ENCODE measurements around the gene EGFL7. TPM values are rescaled to one million over a fixed set of nuclear protein-coding genes. Genes with fewer than 3 reads are reported as not detected.
A peak's percentile ranks its signal among the peaks of the same experiment; 100 is the strongest.

The EGFL7 gene
- total and polyA plus RNA-seq, 2 of the 13 experiments (the other 11 are each of a cell fraction or from before 2014, with no cell fraction given): 0.20 to 5.1 TPM

DNA sequence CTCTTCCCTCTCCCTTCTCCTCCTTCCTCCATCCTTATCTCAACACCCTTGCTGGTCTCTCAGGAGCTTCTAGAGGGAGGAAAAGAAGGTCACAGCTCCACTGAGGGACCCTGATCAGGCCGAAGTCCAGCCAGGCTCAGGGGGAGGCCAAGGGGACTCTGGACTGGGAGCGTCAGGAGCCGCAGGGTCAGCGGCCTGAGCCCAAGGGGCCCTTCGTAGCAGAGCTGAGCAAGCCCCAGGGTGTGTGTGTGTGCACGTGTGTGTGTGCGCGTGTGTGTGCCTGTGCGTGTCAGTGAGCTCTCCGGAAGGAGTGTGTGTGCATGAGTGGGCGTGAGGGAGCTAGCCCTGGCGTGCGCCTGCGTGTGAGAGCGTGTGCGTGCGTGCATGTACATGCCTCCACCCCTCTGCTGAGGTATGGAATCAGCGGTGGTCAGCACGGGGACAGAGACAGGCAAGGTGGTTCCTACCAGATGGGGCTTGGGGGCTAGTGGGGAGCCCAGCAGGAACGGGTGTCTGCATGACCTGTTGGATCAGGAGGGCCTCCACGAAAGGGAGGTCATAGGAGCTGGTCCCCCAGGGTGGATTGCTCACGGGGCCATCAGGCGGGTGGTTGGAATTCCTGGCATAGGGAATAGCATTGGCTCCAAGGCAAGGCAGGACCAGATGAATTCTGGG is 34.6 kb downstream of the EGFL7 start (continued):
- TF ChIP-seq, protein P1, sequence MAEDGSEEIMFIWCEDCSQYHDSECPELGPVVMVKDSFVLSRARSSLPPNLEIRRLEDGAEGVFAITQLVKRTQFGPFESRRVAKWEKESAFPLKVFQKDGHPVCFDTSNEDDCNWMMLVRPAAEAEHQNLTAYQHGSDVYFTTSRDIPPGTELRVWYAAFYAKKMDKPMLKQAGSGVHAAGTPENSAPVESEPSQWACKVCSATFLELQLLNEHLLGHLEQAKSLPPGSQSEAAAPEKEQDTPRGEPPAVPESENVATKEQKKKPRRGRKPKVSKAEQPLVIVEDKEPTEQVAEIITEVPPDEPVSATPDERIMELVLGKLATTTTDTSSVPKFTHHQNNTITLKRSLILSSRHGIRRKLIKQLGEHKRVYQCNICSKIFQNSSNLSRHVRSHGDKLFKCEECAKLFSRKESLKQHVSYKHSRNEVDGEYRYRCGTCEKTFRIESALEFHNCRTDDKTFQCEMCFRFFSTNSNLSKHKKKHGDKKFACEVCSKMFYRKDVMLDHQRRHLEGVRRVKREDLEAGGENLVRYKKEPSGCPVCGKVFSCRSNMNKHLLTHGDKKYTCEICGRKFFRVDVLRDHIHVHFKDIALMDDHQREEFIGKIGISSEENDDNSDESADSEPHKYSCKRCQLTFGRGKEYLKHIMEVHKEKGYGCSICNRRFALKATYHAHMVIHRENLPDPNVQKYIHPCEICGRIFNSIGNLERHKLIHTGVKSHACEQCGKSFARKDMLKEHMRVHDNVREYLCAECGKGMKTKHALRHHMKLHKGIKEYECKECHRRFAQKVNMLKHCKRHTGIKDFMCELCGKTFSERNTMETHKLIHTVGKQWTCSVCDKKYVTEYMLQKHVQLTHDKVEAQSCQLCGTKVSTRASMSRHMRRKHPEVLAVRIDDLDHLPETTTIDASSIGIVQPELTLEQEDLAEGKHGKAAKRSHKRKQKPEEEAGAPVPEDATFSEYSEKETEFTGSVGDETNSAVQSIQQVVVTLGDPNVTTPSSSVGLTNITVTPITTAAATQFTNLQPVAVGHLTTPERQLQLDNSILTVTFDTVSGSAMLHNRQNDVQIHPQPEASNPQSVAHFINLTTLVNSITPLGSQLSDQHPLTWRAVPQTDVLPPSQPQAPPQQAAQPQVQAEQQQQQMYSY (CRISPR knock-in tag; IDR thresholded peaks at IDR 0.05): 0 out of 2 replicates have a peak, but pooled peaks have one; percentile 63
- TF ChIP-seq HDAC1 (CRISPR knock-in tag; IDR thresholded peaks at IDR 0.05): peak; percentile 90
- TF ChIP-seq ZNF607 (CRISPR knock-in tag; IDR thresholded peaks at IDR 0.05; ENCODE audit: borderline replicate concordance): 0 out of 2 replicates have a peak, but pooled peaks have one; percentile 10
- TF ChIP-seq, protein P2, sequence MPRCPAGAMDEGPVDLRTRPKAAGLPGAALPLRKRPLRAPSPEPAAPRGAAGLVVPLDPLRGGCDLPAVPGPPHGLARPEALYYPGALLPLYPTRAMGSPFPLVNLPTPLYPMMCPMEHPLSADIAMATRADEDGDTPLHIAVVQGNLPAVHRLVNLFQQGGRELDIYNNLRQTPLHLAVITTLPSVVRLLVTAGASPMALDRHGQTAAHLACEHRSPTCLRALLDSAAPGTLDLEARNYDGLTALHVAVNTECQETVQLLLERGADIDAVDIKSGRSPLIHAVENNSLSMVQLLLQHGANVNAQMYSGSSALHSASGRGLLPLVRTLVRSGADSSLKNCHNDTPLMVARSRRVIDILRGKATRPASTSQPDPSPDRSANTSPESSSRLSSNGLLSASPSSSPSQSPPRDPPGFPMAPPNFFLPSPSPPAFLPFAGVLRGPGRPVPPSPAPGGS (CRISPR knock-in tag; IDR thresholded peaks at IDR 0.05): no peak
- peak; percentile 37; the same call in 1 of the 2 replicates for TF ChIP-seq NCOA2 (CRISPR knock-in tag; IDR thresholded peaks at IDR 0.05)
- no peak for TF ChIP-seq ZNF33A (CRISPR knock-in tag; IDR thresholded peaks at IDR 0.05; ENCODE audit: borderline replicate concordance)
- TF ChIP-seq FIP1L1 (IDR thresholded peaks at IDR 0.05; ENCODE audit: borderline replicate concordance, insufficient read depth, low read depth, low read length): no peak
- TF ChIP-seq BORCS8-MEF2B (CRISPR knock-in tag; IDR thresholded peaks at IDR 0.05): peak; percentile 41; the same call in 1 of the 2 replicates
- 0 out of 2 replicates have a peak, but pooled peaks have one; percentile 3 for TF ChIP-seq ZNF343 (CRISPR knock-in tag; IDR thresholded peaks at IDR 0.05)
- TF ChIP-seq, protein P3, sequence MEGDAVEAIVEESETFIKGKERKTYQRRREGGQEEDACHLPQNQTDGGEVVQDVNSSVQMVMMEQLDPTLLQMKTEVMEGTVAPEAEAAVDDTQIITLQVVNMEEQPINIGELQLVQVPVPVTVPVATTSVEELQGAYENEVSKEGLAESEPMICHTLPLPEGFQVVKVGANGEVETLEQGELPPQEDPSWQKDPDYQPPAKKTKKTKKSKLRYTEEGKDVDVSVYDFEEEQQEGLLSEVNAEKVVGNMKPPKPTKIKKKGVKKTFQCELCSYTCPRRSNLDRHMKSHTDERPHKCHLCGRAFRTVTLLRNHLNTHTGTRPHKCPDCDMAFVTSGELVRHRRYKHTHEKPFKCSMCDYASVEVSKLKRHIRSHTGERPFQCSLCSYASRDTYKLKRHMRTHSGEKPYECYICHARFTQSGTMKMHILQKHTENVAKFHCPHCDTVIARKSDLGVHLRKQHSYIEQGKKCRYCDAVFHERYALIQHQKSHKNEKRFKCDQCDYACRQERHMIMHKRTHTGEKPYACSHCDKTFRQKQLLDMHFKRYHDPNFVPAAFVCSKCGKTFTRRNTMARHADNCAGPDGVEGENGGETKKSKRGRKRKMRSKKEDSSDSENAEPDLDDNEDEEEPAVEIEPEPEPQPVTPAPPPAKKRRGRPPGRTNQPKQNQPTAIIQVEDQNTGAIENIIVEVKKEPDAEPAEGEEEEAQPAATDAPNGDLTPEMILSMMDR (CRISPR knock-in tag; IDR thresholded peaks at IDR 0.05): no peak
- TF ChIP-seq, protein P4, sequence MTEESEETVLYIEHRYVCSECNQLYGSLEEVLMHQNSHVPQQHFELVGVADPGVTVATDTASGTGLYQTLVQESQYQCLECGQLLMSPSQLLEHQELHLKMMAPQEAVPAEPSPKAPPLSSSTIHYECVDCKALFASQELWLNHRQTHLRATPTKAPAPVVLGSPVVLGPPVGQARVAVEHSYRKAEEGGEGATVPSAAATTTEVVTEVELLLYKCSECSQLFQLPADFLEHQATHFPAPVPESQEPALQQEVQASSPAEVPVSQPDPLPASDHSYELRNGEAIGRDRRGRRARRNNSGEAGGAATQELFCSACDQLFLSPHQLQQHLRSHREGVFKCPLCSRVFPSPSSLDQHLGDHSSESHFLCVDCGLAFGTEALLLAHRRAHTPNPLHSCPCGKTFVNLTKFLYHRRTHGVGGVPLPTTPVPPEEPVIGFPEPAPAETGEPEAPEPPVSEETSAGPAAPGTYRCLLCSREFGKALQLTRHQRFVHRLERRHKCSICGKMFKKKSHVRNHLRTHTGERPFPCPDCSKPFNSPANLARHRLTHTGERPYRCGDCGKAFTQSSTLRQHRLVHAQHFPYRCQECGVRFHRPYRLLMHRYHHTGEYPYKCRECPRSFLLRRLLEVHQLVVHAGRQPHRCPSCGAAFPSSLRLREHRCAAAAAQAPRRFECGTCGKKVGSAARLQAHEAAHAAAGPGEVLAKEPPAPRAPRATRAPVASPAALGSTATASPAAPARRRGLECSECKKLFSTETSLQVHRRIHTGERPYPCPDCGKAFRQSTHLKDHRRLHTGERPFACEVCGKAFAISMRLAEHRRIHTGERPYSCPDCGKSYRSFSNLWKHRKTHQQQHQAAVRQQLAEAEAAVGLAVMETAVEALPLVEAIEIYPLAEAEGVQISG (CRISPR knock-in tag; IDR thresholded peaks at IDR 0.05): 0 out of 2 replicates have a peak, but pooled peaks have one; percentile 16
- no peak for TF ChIP-seq ZSCAN29 (CRISPR knock-in tag; conservative IDR thresholded peaks at IDR 0.05)
- TF ChIP-seq, protein P5, sequence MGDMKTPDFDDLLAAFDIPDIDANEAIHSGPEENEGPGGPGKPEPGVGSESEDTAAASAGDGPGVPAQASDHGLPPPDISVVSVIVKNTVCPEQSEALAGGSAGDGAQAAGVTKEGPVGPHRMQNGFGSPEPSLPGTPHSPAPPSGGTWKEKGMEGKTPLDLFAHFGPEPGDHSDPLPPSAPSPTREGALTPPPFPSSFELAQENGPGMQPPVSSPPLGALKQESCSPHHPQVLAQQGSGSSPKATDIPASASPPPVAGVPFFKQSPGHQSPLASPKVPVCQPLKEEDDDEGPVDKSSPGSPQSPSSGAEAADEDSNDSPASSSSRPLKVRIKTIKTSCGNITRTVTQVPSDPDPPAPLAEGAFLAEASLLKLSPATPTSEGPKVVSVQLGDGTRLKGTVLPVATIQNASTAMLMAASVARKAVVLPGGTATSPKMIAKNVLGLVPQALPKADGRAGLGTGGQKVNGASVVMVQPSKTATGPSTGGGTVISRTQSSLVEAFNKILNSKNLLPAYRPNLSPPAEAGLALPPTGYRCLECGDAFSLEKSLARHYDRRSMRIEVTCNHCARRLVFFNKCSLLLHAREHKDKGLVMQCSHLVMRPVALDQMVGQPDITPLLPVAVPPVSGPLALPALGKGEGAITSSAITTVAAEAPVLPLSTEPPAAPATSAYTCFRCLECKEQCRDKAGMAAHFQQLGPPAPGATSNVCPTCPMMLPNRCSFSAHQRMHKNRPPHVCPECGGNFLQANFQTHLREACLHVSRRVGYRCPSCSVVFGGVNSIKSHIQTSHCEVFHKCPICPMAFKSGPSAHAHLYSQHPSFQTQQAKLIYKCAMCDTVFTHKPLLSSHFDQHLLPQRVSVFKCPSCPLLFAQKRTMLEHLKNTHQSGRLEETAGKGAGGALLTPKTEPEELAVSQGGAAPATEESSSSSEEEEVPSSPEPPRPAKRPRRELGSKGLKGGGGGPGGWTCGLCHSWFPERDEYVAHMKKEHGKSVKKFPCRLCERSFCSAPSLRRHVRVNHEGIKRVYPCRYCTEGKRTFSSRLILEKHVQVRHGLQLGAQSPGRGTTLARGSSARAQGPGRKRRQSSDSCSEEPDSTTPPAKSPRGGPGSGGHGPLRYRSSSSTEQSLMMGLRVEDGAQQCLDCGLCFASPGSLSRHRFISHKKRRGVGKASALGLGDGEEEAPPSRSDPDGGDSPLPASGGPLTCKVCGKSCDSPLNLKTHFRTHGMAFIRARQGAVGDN (CRISPR knock-in tag; IDR thresholded peaks at IDR 0.05): peak; percentile 81
- TF ChIP-seq ZBTB7A (CRISPR knock-in tag; IDR thresholded peaks at IDR 0.05): peak; percentile 97

All from HepG2 (cell line).